8988T (cell line): ENCODE results near the gene JAML.
A peak's percentile ranks its signal among the peaks of the same experiment; 100 is the strongest.

ENCODE experiments used
- DNase-seq: peaks from one replicate; pipeline ENCODE4 v3.0.0; 2011

JAML gene

DNA sequence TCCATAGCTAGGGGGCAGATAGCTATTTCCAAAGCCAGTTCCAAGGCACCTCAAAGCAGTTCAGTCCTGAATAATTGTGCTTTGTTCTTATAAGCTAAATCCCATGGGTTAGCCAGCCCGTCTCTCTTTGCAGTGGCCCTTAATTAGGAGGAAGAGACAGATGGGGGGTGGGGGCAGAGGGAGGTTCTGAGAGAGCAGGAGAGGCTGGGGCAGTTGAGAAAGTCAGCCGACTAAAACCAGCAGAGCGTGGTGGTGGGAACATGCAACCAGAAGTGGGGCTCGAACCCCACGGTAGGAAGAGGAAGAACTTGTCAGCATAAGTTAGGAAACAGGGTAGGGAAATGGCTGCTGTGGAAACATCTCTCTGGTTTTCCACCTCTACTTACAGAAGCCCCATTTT, 61.3 kb downstream of the JAML start:
- no peak for DNase-seq

DNA sequence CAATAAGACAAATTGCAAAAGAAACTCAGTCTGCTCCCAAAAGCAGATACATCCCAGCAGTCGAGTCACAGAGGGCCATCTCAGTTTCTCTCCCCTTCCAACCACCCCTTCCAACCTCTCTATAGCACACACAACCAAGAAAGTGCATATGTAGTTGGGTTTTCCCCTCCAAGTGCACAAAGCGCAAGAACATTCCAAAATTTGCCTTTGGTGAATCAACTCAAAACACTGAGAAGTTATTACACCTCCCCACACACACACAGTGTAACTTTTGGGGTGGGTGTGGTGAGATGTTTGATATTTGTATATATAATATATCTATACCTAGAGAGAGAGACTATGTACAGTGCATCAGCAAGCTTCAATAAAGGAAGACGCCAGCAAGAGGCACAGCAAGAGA, 62.0 kb downstream of the JAML start:
- DNase-seq: no peak

DNA sequence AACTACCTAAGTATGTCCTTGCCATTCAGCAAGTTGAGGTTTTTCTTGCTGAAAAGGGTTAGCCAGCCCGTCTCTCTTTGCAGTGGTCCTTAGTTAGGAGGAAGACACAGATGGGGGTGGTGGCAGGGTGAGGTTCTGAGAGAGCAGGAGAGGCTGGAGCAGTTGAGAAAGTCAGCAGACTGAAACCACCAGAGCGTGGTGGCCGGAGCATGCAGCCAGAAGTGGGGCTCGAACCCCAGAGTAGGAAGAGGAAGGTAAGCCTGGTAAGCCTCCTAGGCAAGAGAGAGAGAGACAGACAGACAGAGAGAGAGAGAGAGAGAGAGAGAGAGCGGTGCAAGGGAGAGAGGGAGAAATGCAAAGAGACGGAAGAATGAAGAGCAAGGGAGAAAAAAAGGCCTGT, 63.0 kb downstream of the JAML start:
- DNase-seq: no peak

DNA sequence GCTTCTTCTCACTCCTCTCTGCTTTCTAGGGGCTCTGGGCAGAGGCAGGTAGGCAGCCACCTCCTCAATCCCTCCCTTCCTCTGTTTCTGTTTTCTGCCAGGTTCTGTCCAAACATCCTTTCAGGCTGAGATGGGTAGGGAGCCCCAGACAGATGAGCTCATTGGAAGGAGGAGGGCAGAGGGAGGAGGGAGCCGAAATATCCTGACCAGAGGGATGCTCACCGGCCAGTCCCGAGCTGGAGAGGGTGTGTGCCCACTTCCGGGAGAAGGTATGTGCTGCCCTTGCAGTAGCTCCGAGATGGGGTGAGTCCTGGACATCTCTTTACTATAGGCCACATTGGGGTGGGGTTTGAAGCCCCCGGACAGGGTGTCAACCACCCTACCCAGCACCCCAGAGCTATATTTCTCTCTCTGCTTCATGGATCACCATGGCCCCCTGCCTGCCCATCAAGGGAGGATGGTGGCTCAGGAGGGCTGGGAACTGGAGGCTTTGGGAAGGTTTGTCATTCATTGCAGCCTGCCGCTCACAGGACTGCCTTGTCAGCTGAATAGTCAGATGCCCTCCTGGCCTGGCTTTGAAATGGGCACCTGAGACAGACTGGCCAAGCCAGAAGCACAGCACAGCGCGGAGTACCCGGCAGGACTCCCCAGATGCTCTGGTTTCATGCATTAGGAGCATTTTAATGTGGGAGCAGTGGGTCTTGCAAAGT, 67.5 kb downstream of the JAML start:
- no peak for DNase-seq

DNA sequence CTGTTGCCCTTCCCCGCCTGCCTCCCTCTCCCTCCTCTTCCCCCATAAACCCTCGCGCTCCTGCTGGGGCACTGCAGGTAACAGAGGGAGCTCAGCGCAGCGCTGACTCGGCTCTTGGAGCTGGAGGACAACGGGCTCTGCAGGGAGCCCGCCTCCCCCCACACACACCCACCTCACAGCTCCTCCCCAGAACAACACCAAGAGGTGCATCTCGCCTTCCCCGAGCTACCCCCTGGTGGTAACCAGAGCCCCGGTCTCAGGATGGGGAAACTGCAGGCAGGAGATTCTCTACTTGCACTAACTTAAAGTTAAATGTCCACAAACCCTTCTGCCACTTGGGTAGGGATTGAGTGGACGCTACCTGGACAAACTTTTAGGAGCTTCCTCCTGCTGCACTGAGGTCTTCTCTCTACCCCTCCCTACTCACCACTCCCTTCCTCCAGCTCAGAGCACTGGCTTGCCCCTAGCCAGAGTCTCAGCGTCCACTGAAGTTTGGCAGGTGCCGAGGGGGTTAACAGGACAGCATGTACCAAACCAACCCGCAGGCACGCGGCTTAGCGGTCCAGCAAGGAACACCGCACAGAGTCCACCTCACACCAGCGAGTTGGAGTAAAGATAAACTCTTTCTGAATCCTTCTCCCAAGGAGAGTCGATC, 68.2 kb downstream of the JAML start:
- peak; percentile 79 for DNase-seq

DNA sequence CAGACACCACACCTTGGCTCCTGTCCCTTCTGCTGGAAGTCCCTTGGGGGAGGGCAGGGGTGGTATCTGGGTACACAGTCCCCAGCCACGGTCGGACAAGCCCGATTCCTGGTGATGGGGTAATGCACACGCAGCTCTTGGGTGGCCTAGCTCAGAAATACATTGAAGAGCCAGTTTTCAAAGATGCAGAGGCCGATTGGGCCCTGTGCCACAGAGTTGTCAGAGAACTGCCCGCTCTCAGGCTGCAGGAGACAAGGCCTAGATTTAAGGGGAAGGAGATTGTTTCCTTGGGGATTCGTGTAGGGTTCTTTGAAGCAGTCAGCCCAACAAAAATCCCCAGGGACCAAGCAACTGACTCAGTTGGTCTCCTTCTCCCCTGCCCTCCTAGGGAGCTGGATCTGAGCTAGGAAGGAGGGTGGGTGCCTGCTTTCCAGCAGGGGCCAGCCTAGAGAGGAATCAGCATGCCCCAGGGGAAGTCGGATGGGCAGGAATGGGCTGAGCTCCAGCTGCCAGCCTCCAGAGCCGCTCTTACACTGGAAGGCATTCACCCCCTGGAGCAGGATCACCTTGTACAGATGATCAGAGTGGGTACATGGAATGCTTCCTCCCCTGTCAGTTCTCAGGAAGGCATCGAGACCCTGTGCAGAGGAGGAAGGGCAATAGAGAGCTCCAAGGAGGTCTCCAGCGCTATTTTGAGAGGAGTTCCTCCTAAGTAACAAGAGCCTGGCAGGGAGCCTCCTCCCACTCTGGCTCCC, 68.9 kb downstream of the JAML start:
- DNase-seq: no peak

DNA sequence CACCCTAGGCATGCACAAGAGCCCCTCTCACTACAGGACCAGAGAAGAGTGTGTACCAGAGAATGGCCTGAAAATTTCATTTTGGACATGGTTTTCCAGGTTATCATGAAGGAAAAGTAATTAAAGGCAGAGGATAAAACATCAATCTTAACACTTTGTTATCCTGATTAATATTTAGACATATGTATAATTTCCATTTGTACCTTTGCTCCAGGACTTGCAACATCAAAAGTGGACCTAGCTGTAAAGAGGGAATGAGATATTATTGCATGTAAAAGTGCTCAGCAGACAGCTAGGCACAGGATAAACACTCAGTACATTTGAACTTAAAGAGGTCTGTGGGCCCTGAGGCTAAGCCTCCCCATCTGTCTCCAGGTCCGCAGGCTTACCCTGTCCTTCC, 70.2 kb downstream of the JAML start:
- DNase-seq: no peak

DNA sequence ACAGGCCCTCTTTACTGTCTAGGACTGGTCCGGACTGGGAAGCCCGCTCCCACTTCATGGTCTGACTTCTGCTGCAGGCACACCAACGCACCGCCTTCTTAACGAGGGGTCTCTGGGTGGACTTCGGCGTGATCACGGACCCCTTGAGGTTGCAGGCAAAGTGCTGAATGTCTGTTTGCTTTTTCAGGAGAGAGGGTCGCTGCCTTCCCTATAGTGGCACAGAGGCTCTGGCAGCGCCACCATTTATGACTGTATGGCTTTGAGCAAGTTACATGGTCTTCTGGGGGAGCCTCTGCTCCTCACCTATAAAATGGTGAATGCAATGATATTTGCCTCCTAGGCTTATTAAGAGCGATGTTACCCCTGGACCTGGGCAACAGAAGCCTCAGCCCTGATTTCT, 70.8 kb downstream of the JAML start:
- no peak for DNase-seq

DNA sequence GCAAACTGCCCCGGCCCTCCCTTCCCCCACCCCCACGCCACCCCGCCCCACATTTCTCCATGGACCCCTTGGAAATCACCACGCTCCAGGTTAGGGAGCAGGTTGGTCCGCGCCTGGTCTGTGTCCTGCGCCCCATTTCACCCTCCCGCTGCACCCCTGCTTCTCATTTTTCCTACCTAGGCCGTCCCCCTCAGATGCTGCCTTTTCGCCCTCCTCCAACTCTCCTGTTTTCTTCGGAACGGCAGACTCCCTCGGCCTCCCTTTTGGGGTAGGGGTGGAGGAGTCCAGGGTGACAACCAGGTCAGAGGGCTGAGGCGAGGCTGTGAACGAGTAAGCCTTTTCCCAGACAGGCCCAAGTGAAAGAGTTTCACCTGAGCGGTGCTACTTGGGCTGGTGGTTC, 71.3 kb downstream of the JAML start:
- no peak for DNase-seq

DNA sequence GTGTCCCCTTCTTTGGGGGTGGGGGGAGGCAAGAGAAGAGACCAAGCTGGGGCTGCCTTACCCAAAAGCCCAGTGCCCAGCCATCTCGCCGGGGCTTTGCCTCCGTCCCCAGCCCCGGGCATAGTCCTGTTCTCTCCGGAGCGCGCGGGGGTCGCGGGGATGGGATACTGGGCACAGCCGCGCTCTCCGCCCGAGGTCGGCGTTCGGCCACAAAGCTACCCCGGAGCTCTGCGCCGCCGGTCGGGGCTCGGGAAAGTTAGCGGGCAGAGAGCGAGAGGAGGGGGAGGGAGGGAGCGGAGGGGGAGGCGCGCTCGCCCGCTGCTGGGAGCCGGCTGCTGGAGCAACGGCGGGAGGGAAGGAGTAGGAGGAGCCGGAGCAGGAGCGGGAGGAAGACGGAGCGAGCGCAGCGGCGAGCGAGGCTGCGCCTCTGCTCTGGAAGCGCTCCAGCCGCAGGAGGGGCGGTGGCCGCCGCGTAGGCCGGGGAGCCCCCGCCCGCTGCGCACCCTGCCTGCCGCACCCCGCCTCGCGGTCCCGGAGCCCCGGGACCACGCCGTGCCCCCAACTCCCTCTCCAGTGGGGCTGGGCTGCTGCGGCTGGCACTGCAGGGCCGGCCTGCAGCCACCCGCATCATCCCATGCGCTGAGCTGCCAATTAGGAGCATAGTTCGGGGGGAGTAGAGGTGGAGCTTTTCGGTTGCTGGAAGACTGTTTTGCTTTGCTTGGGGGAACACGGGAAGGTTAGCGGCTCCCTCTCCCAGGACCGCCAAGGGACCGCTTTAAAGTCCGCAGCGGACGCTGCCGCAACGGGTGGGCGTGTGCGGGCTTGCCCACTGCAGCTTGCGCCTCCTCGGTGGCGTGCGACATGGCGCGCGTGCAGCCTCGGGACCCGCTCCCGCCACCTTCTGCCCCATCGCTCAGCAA, 72.0 kb downstream of the JAML start, which contains the start of gene SCN4B:
TSS of gene SCN4B (minus strand) at position 272 of the 920 bp plus-strand sequence. CDS start at position 122, 150 bp downstream.
- peak; percentile 98 for DNase-seq

DNA sequence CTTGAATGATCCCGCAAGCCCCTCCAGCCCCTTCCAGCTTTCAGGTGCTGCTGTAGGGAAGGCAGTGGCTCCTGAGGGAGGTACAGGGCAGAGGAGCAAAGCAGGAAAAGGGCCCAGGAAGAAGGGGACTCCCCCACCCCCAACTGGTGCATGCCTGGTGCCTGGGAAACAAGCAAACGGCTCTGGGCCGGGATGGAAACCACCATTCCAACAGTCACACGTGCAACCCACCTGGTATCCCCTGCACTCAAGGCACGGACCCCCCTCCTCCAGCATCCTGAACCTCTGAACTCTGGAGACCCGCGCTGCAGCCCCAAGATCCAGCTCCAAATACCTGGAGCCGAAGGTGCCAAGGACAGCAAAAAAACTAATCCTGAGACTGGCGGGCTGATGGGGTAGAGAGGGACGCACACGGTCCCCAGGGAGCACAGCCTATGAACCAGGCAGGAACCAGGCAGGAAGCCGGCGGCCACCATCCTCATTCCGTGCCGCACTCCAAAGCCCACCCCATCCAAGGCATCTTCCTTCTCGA, 72.7 kb downstream of the JAML start:
- no peak for DNase-seq

DNA sequence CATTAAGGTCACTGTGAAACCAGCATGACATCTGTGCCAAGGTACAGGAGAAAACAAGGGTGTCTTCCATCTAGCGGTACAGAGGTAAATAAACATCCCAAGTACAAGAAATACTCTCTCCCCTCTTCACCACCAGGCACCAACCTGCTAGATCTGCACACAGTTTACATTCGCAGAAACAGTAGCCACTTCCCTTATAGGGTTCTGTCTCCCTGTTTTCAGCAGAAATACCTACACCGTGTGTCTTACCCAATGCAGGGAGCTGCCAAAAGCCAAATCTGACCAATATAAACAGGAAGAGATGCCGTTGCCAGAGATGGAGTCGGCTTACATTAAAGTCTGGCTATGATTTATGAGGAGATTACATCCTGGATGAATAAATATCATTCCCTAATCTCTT, 73.4 kb downstream of the JAML start:
- DNase-seq: no peak

DNA sequence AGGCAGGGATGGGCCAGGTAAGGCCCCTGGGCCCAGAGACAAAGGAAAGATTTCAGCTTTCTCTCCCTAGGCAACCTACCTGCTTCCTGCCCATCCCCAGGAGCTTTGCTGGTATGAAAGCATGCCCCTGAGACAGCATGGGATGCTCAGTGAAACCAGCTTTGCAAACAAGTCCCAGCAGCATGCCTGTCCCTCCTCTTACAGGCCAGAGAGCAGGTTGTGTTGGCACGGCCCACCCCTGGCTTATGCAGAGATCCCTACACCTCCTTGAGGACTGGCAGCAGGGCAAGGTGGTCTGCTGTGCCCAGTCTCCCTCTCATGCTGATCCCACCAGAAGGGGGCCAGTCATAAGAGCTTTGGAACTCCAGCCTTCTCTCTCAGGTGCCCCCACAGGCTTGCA, 75.3 kb downstream of the JAML start:
- no peak for DNase-seq

DNA sequence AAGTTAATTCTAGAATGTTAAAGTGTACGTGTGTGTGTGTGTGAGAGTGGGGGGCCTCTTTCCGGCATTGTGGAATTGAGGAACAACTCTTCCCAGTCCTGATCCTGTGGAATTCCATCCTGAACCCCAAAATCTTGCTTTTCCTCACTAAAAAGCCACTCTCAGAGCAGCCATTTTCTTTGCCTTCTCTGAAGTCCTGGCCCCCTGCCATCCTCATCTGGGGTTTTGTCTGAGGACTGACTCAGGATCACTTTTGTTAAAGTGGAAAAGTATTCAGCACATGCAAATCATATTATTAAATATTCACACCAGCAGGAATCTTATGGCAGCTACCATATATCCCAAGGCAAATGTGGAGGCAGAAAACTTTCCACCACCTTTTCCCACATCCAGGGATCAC, 76.0 kb downstream of the JAML start:
- DNase-seq: no peak

DNA sequence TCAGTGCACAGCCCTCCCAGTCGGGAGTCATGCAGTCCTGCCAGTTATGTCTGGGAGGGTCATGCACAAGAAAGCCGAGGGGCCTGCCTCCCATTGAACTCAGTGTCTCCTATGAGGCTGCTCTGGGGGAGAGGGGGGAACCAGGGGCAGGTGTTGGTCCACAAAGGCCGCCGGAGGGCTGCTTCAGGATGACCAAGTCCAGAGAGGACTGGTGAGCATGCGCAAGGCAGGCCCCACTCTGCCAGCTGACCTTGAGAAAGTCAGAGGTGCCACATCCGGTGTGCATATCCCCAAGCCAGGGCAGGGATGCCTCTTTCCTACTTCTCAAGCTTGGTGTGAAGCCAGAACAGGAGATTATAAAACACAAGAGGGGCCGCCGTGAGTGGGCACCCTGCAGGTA, 76.6 kb downstream of the JAML start:
- no peak for DNase-seq

DNA sequence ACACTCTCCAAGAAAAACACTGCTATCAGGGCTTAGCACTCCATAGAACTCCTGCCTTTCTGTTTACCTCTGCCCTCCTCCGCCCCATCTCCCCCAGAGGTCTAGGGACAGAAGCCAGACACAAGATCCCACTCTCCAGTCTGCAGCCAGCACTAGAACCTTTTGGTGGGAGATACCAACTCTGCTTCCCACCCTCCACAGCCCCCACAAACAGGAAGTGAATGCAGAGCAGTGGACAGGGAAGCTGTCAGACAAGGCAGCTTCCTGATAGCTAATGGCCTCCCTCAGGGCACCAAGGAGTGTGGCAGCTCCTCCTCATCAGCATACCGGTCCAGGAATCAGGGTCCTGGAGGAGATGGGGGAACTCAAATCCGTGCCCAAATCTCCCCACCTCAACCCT, 77.3 kb downstream of the JAML start:
- no peak for DNase-seq

DNA sequence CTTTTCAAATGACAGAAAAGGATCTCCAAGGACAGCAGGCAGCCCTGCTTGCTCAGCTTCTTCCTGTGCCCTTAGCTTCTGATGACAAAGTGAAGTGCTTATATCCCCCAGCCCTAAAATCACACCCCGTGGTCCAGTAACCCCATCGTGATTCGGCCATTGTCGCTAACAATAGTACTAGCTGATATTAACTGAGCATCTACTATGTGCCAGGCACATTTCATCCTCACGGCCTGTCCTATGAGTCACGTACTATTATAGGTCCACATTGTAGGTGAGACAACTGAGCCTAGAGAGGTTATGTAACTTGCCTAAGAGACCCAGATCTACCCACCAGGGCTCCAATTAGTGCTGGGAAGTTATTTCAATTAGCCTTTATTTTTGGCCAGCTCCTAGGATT, 78.3 kb downstream of the JAML start:
- no peak for DNase-seq

DNA sequence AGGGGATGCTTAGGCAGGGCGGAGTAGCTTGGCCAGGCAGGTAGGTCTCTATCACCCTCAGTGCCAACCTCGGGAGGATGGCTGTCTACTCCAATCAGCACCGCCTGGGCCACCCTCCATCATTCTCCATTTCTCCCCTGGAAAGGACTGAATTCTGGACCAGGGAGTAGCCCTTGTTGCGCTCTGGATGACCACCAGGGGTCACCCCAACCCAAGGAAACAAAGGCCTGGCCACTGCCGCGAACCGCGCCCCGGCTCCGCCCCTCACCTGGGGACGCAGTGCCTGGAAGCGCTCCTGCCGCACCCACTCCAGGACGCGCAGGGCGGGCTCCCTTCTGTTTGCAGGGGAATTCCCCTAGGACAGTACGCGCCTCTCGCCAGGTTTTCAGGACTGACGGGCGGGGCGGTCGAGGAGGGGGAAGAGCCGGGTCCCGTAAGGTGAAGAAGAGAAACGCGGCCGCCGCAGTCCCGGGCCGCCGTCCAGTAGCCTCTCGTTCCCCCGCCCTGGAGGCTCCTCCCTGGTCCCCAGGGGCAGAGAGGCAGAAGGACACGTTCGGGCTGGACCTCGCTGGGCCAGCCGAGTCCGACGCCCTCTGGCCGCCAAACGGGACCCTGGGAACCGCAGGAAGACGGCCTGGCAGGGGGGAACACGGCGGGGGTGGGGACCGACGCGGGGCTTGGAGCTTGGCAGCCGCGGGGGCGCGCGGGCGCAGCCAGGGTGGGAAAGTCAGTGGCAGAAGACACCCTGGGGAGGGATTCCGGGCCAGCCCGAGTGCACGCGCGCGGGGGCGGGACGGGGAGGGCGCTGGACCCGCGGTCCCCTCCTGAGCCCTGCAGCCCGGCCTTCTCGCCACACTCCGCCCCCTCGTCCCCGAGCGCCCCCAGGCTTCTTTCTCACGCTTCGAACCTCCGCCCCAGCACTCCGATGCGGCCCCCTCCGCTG, 79.3 kb downstream of the JAML start:
- DNase-seq: peak; percentile 100

DNA sequence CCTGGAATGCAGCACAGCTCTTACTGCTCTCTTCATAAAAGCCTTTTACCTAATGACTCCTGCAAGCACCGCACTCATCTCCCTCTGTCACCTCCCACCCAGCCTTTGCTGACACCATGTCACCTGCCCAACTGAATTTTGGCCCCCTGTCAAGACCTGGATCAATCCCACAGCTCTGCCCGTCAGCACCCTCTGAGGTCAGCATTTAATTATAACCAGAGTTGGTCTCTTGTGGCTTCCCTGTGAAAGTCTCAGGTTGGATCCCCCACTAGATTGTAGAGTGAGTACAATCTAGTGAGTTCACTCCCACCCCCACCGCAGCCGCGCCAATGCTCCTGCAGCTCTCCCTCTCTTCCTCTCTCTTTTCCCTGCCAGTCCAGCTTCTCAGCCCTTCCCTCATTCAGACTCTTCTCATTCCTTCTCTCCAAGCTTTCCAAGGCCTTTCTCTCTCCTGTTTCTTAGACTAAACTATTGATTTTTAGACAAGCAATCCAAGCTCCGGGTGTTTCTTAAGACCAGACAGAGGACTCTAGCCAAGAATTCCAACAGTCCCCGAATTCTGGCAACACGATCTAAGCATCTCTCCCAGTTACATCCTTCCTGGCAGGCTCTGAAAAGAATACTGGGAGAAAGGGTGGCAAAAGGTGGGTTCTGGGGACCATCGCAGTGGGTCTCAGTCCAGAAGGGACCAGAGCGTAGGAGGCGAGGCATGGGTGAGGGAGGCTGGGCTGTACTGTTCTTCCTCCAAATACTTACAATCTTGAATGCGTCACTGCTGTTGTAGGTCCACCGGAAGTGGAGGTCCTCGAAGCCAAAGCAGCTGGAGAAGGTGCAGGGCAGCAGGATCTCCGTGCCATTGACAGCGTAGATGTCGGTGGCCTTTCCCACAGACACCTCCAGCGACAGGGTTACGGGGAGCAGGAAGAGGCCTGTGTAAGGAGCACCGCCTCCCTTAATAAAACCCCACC, 80.2 kb downstream of the JAML start:
- no peak for DNase-seq
